C4-2B (cell line): Measurements from ENCODE around the gene MAP2.

Experiments used
- H3K27ac ChIP-seq: fragments of 450-650 bp; 2 replicates; pipeline ENCODE4 v1.5.1; 2017
- CTCF ChIP-seq: fragments of 450-650 bp; conservative IDR thresholded peaks from 2 replicates; pipeline ENCODE4 v1.5.1; 2017; ENCODE audit warnings: mild to moderate bottlenecking
- ZFX ChIP-seq: fragments of 450-650 bp; IDR thresholded peaks from 2 replicates; pipeline ENCODE4 v1.6.1; 2017

MAP2 gene

GRCh38 chr2:209519271-209519670, 95.4 kb downstream of the MAP2 start:
- no peak overlapping the region for H3K27ac ChIP-seq
- TF ChIP-seq CTCF, result no peak
- no peak for TF ChIP-seq ZFX

GRCh38 chr2:209519906-209520305, 96.1 kb downstream of the MAP2 start:
- TF ChIP-seq CTCF, result no peak
- TF ChIP-seq ZFX, result no peak

DNA sequence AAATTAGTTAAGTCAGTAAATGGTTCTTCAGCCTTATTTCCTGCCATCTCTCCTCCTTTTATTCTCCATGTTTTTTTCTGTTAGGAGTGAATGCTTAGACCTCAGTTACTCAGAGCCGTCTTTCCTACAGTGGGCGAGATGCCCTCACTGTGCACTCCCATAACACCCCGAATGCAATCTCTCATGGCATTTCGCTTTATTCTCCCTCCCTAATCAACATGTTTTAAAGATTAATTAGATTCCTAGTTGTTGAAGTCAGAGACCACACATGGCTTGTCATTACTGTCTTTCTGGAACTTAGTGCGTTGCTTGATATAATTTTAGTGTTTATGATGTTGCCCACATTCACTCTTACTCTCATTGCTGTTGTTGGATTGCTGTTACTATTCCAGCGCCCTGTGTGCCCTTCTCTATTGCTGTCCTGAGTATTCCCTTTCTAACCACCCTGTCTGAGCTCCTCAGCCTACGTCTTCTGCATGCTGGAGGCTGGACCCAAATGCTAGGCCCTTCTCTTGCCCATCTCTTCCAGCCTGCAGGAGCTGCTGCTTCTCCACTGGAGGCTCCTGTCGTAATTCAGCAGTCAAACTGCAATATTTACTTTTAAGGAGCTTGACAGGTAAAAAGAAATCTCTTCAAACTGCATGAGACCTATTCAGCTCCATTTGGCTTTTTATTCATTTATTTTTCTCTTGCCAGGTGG, 99.3 kb downstream of the MAP2 start:
- TF ChIP-seq CTCF (no peak), ZFX (no peak)
- no peak overlapping the region for H3K27ac ChIP-seq

More at GRCh38 chr2:209519906-209520305, 96.1 kb downstream of the MAP2 start:
- no peak overlapping the region for H3K27ac ChIP-seq

DNA sequence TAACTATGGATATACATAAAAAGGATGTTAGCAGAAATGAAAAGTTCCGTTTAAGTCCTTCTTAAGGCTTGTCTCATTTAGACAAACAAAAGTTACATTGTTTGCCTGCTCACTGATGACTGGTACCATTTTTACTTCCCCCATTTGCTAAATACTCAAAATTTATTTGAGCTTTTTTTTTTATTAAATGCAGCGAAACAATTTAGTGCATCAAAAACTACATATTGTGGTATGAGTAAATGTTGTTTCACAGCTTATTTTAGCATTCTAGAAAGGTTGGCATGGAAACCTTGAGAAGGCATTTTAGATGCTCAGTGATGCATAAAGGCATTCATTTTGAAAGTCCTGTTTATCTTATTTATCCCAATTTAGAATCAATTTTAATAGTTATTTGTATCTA, 100.0 kb downstream of the MAP2 start:
- no peak overlapping the region for H3K27ac ChIP-seq
- no peak for TF ChIP-seq ZFX
- TF ChIP-seq CTCF, result no peak

DNA sequence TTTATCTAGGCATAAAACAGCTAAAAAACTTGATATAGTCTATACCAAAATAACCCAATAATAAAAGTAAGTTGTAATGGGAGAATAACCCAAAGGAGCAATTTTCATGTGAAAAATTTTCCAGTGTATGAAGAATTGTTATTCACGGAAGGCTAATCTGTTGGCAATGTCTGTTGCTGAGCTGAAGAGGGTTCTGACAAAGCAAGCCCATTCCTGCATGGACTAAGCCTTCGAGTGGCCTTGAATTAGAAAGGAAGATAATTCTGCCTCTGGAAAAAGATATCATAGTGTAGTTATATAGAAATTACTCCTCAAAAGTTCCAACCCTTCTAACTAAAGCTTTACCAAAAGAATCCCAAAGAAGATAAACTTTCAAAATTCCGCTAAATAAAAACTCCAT, 101.5 kb downstream of the MAP2 start:
- no peak overlapping the region for H3K27ac ChIP-seq
- TF ChIP-seq ZFX (no peak), CTCF (no peak)

DNA sequence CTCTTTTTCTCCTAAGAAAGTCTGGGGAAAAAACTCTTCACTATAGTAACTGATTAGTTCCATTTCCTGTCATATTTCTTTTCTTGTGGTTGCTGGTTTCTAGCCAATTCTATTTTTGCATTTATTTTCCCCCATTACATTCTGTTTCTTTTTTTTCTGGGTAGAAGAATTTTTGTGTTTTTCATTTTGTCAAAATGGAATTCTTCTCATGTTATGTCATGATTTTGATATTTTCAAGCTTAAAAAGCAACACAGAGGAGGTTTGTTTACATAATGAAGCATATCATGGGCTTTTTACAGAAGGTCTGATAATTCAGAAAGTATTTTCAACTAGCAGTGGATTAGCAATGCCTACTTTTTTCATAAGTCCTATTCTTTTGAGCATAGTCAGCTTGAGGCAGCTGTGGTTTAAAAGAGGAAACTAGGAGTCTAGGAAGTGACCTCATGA, 102.0 kb downstream of the MAP2 start:
- TF ChIP-seq CTCF, result no peak
- no peak for TF ChIP-seq ZFX
- no peak overlapping the region for H3K27ac ChIP-seq

DNA sequence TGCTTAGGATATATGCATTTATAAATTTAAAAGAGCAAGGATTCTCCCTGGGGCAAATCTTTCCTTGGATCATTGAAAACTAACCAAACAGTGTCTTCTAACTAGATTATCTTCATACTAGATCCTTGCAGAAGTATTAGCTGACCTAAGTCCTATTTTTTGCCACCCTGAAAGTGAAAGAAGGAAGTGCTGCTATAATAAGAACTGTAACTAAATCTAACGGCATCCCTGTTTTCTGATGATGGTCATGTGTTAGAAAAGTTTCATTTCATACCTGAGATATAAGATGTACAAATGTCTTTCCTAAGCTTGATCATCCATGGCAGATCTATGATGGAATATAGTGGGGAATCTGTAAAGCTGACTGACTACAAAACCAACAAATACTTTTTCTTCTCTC, 102.7 kb downstream of the MAP2 start:
- H3K27ac ChIP-seq, result no peak overlapping the region
- TF ChIP-seq CTCF (no peak), ZFX (no peak)
